HG03432 (cell line): ENCODE data around the gene TLR10.
A peak's percentile ranks its signal among the peaks of the same experiment; 100 is the strongest.
"Not testable (repeated sequence)": the region's sequence is repeated elsewhere in the genome, so short reads cannot be mapped to it uniquely, and the experiment has no call there.

Experiments
- ATAC-seq: cut with Tn5 transposase; IDR thresholded peaks from one replicate; pipeline ENCODE4 v1.9.1; 2021; ENCODE audit warnings: mild to moderate bottlenecking, moderate library complexity; ENCODE audit not compliant: unreplicated experiment

The TLR10 gene

GRCh38 chr4:38769857-38770256 is 12.9 kb downstream of the TLR10 start:
- peak; percentile 45 for ATAC-seq

DNA sequence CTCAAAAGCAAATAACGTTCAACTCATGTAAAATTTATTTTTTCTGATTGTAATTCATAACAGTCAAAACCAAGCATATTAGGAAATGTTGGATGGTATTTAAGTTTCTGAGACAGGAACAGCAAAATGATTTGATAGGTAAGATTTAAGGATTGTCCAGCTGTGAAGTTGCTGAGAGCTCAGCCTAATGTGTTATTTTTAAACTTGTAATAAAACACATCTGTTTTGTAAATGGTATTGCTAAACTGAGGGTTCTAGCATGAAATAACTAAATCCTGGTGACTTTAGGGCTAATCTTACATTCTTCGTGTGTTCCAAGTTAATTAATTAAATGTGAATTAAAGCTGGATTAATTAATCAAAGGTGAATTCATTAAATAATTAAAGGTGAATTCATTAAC is 13.3 kb downstream of the TLR10 start:
- ATAC-seq = peak; percentile 6

GRCh38 chr4:38768968-38769394 is 13.8 kb downstream of the TLR10 start:
- ATAC-seq = peak; percentile 42

GRCh38 chr4:38766940-38767339 is 15.8 kb downstream of the TLR10 start:
- not testable (repeated sequence) for ATAC-seq

- no peak for ATAC-seq
Observed at GRCh38 chr4:38765382-38765781, 17.4 kb downstream of the TLR10 start.

- ATAC-seq = no peak
Observed at GRCh38 chr4:38764277-38764676, 18.5 kb downstream of the TLR10 start.

- ATAC-seq = no peak
Observed at GRCh38 chr4:38762560-38762959, 20.2 kb downstream of the TLR10 start.

GRCh38 chr4:38759790-38760122 is 23.0 kb downstream of the TLR10 start:
- ATAC-seq = no peak

DNA sequence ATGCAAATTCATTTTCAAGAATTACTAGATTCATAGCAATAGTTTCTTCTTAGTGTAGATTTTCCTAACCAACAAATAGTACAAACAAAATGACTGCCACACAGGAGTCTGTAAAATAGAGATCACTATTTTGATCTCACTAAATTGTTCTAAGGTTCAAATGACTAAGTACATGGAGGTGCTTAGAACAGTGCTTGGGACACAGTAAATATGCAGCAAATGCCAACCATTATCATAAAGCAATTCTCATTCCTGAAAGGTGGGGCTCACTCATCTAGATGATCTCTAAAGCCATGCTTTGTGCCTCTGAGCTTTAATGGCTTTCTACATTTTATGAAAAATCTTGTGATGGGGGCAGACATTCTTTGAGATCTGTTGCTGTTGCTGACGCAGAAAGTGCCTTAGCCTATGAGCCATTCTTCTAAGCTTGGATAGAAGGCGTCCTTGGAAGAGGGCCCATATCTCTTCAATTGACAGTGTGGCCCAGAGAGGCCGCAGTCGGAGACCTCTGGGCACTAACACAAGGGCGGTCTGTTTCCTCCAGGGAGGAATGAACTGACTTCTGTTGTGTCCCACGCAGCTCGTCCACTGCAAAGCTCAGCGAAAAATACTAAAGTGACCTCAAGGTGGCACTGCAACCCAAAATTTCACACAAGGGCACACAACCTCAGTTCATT is 23.5 kb downstream of the TLR10 start:
- no peak for ATAC-seq

DNA sequence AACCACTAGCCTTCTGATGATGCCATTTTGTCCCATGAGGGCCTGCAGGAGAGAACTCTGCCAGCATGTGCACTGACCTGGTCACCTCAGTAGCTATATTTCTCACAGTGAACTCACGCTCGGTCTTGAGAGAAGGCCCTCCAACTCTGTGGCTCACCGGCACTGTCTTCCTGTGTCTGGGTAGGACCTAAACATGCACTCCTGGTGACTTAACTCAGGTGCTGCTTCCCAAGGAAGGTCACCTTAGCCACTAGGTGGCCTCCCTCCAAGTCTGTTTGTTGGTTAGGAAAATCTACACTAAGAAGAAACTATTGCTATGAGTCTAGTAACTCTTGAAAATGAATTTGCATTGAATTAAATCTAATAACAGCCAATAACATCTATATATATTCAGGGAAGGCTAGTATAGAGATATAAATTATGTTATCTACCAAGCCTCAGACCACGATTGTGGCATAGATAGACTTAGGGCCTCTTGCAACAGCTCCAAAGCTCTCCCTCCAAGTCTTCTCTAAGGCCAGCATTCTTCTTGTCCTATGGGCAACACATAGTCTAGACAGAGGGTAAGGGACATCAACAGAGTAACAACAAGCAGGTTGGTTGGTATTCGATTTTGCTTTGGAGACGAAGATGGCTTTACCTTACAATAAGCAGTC is 24.7 kb downstream of the TLR10 start:
- ATAC-seq = no peak

GRCh38 chr4:38752941-38753806 is 29.6 kb downstream of the TLR10 start:
- no peak for ATAC-seq

- peak; percentile 96 for ATAC-seq
Observed at GRCh38 chr4:38752372-38752940, 30.3 kb downstream of the TLR10 start.

GRCh38 chr4:38751341-38752010 is 31.3 kb downstream of the TLR10 start:
- no peak for ATAC-seq

DNA sequence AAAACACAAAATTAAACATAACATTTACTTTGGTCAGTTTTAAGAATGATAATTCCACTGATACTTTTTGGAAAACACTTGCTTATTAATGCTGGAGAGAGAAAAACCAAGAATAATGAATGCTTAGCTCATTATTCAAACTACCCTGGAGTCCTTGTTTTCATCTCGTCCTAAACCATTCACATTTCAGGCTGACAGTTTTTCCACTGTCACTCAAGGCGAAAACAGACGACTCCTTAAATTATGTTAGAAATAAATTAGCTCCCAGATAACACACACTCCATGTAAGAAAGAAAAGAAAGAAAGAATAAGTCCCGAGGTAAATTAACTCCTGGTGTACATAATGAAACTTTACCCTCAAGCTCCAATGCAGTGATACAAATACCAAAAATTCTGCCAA is 33.5 kb downstream of the TLR10 start:
- ATAC-seq = no peak

- ATAC-seq = no peak
Observed at GRCh38 chr4:38747629-38748028, 35.2 kb downstream of the TLR10 start.

DNA sequence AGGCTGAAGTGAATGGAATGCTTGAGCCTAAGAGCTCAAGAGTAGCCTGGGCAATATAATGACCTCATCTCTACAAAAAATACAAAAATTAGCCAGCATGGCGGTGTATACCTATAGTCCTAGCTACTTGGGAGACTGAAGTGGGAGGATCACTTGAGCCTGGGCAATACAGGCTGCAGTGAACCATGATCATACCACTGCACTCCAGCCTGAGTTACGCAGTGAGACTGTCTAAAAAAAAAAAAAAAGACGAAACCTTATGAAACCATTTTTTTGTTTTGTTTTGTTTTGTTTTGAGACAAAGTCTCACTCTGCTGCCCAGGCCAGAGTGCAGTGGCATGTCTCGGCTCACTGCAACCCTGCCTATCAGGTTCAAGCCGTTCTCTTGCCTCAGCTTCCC is 36.9 kb downstream of the TLR10 start:
- ATAC-seq = no peak

DNA sequence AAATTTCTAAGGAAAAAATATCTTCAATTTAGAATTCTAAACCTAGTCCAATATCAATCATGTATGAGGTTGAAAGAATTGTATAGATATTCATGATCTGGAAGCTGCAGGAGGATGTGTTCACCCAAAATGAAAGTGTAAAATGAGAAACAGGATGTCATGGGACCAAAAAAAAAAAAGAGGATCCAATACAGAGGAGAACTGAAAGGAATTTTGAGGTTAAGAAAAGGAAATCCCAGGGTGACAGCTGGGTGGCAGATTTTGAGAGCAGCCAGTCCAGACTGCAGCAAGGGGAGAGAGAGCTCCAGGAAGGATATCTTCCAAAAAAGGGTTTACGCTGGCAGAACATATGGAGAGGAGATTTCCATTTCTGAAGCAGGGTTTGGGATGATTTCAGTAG is 38.9 kb downstream of the TLR10 start:
- ATAC-seq = no peak

DNA sequence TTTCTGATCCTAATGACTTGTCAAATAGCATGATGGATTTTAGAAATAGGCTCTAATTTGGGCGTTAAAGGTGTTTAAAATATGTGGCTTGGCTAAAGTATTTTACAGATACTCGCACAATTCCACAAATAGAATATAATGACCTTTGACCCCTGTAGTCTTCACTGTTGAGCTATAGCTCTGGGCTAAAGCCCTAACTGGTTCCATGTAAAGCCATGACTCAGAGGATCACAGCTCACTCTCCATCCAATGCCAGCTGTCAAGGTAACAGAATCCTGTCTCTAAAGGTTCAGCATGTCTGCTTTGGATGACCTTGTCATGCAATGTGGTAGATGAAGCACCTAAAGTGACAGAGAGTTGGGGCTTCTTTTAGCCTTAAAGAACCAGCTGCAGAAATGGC is 42.5 kb downstream of the TLR10 start:
- no peak for ATAC-seq

- ATAC-seq = no peak
Observed at GRCh38 chr4:38738940-38739803, 43.6 kb downstream of the TLR10 start.

DNA sequence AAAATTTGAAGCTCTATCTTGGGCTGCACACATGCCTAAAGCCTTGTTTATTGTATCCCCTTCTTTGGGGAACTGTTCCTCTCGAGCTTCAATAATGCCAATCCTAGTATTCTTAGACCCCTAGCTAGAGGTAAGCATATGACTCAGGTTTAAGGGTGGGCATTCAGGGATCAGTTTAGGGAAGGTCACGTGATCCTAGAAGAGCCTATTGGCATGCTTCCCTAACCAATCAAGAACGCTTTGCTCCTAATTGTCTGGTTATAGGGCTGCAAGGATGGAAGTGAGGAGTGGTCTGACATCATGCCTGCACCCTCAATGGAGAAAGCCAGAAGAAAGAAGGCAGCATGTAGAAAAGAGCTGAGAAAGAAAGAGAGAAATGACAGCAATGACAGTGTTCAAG is 46.9 kb downstream of the TLR10 start:
- ATAC-seq = no peak
